ENCODE data around the gene SMG6. TPM values are rescaled to one million over a fixed set of nuclear protein-coding genes. Genes with fewer than 3 reads are reported as not detected.

Gene SMG6
- polyA plus RNA-seq, 1 donor = 30.1 TPM

Other genes with a start within 250 kb of the SMG6 start
- gene HIC1, start 248.7 kb downstream of the SMG6 start, polyA plus RNA-seq (ENCODE audit: insufficient read length) = 13.2 TPM
- 24.0 TPM for gene SRR, start 165 bp upstream of the SMG6 start, polyA plus RNA-seq (ENCODE audit: insufficient read length)
- 38.5 TPM for gene TSR1, start 32.7 kb upstream of the SMG6 start, polyA plus RNA-seq (ENCODE audit: insufficient read length)
- gene SGSM2, start 33.7 kb upstream of the SMG6 start, polyA plus RNA-seq (ENCODE audit: insufficient read length) = 70.9 TPM
- gene MNT, start 97.3 kb upstream of the SMG6 start, polyA plus RNA-seq (ENCODE audit: insufficient read length) = 15.7 TPM
- gene METTL16, start 208.1 kb upstream of the SMG6 start, polyA plus RNA-seq (ENCODE audit: insufficient read length) = 39.2 TPM

Data from left kidney (tissue), 1 donor.